Embryonic facial prominence (tissue), 1 donor: Measurements from ENCODE around the gene ZNF528.

Experiments used
- DNase-seq: peaks from one replicate; pipeline ENCODE4 v3.0.0-alpha.2; 2016; ENCODE audit errors: extremely low spot score

ZNF528 gene

GRCh38 chr19:52397310-52398080 is at the start of gene ZNF528:
Gene ZNF528 (plus strand): TSS chr19:52397849. CDS start chr19:52402014, 4,165 bp downstream.
- DNase-seq, result peak; percentile 87

- DNase-seq, result no peak
These were observed 46.1 kb upstream of the ZNF528 start for GRCh38 chr19:52351512-52351911.

DNA sequence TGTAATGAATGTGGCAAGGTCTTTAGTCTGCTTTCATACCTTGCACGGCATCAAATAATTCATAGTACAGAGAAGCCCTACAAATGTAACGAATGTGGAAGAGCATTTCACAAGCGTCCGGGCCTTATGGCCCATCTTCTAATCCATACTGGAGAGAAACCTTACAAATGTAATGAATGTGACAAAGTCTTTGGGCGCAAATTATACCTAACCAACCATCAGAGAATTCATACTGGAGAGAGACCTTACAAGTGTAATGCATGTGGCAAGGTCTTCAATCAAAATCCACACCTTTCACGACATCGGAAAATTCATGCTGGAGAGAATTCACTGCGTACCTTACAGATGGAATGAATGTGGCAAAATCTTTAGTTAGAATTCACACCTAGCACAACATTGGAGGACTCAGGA is 31.2 kb upstream of the ZNF528 start:
- DNase-seq, result no peak

- peak; percentile 92 for DNase-seq
These were observed 27.9 kb upstream of the ZNF528 start, which contains the start of gene ZNF880 for GRCh38 chr19:52369559-52370340. Gene ZNF880 (plus strand): TSS chr19:52369923. CDS start chr19:52369966, 43 bp downstream.

GRCh38 chr19:52370341-52370710 is 27.3 kb upstream of the ZNF528 start:
- DNase-seq, result no peak

GRCh38 chr19:52391135-52391534 is 6.5 kb upstream of the ZNF528 start:
- no peak for DNase-seq

- no peak for DNase-seq
These were observed 412 bp downstream of the ZNF528 start for GRCh38 chr19:52398081-52398441.

GRCh38 chr19:52410276-52410675 is 12.6 kb downstream of the ZNF528 start:
- no peak for DNase-seq

- DNase-seq, result no peak
These were observed 18.1 kb downstream of the ZNF528 start for GRCh38 chr19:52415711-52416110.

- DNase-seq, result no peak
These were observed 31.3 kb downstream of the ZNF528 start, which contains the start of gene ZNF534 for GRCh38 chr19:52428937-52429336. Gene ZNF534 (plus strand): TSS chr19:52429148. CDS start chr19:52431475, 2,327 bp downstream.

DNA sequence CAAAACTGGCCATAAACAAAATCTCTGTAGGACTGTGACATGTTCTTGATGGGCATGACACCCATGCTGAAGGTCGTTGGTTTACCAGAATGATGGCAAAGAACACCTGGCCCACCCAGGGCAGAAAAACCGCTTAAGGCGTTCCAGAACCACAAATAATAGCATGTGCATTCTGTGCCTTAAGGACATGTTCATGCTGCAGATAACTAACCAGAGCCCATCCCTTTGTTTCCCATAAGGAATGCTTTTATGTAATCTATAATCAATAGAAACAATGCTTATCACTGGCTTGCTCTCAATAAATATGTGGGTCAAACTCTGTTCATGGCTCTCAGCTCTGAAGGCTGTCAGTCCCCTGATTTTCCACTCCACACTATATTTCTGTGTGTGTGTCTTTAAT is 44.5 kb downstream of the ZNF528 start:
- no peak for DNase-seq

GRCh38 chr19:52444506-52444905 is 46.9 kb downstream of the ZNF528 start:
- DNase-seq, result no peak

DNA sequence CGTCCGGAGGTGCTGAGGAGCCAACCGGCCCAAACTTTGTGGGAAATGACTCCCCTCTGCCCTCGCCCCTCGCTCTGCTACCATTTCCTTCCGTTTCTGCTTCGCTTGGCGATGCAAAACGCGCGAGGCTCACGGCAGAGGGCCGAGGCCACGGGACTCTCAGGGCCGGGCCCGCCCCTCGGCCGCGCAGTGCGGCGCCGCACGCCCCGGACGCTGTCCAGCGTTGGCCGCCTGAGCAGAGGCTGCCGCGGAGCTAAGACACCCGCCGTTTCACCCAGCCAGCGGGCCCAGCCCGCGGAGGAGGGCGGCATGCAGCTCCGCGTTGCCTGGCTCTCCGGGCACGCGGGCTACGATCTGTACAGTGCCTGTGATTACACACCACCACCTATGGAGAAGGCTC is 53.6 kb downstream of the ZNF528 start:
- DNase-seq, result no peak

- DNase-seq, result peak; percentile 86
These were observed 55.9 kb downstream of the ZNF528 start, which contains the start of gene ZNF578 for GRCh38 chr19:52453324-52454094. Gene ZNF578 (plus strand): TSS chr19:52453553. CDS start chr19:52501846, 48,293 bp downstream.

- DNase-seq, result no peak
These were observed 67.3 kb downstream of the ZNF528 start for GRCh38 chr19:52464798-52465470.
